K562 (cell line): ENCODE data around the gene SMARCC1. TPM values are rescaled to one million over a fixed set of nuclear protein-coding genes. Genes with fewer than 3 reads are reported as not detected.

ENCODE experiments used
- ARID1B ChIP-seq: fragments of 450-650 bp; IDR thresholded peaks from 2 replicates; pipeline ENCODE4 v1.6.1; 2016; ENCODE audit warnings: antibody characterized with exemption, mild to moderate bottlenecking, inconsistent platforms
- CBX1 ChIP-seq: sonication (generic); IDR thresholded peaks from 2 replicates; pipeline ENCODE4 v1.6.1; 2016; ENCODE audit warnings: antibody characterized with exemption, low read depth, mild to moderate bottlenecking
- FUS ChIP-seq: fragments of 200-400 bp; formaldehyde crosslinking; optimal IDR thresholded peaks from 2 replicates; pipeline ENCODE3; 2017; ENCODE audit warnings: low read depth, low read length
- GMEB1 ChIP-seq: fragments of 250-450 bp; sonication (Bioruptor Pico); IDR thresholded peaks from 2 replicates; pipeline ENCODE4 v1.4.0; 2020; ENCODE audit warnings: mild to moderate bottlenecking
- ILK ChIP-seq: fragments of 450-650 bp; IDR thresholded peaks from 2 replicates; pipeline ENCODE4 v1.6.1; 2016; ENCODE audit warnings: missing genetic modification characterization, low read depth, mild to moderate bottlenecking, missing compliant biosample characterization, moderate library complexity, borderline replicate concordance
- KLF1 ChIP-seq: fragments of 450-650 bp; IDR thresholded peaks from 2 replicates; pipeline ENCODE4 v1.6.1; 2016; ENCODE audit warnings: missing genetic modification characterization, missing compliant biosample characterization
- KLF13 ChIP-seq: fragments of 450-650 bp; IDR thresholded peaks from 2 replicates; pipeline ENCODE4 v1.6.1; 2016; ENCODE audit warnings: missing genetic modification characterization, low read depth, mild to moderate bottlenecking, missing compliant biosample characterization, moderate library complexity, borderline replicate concordance
- MED1 ChIP-seq: sonication (generic); formaldehyde crosslinking; IDR thresholded peaks from 2 replicates; pipeline ENCODE4 v1.8.1; 2023; ENCODE audit warnings: missing genetic modification reagents, borderline replicate concordance
- MEF2D ChIP-seq: conservative IDR thresholded peaks from 2 replicates; pipeline ENCODE4 v1.6.1; 2016; ENCODE audit warnings: low read depth, missing genetic modification characterization, missing compliant biosample characterization
- SMC3 ChIP-seq: conservative IDR thresholded peaks from 2 replicates; pipeline ENCODE4 v1.6.1; 2011; ENCODE audit warnings: low read depth, low read length, improper control_type of control experiment; ENCODE audit not compliant: insufficient read depth
- STAT5A ChIP-seq: IDR thresholded peaks from 2 replicates; pipeline ENCODE4 v1.6.1; 2012; ENCODE audit warnings: low read length, inconsistent platforms, borderline replicate concordance
- TSHZ1 ChIP-seq: fragments of 250-450 bp; sonication (Bioruptor Pico); IDR thresholded peaks from 2 replicates; pipeline ENCODE4 v1.4.0; 2020; ENCODE audit warnings: mild to moderate bottlenecking, moderate library complexity
- ZBTB11 ChIP-seq, 3 experiments: fragments of 200-800 bp in 1 of 3; fragments of 250-450 bp in 1 of 3; fragments of 450-650 bp in 1 of 3; sonication (Bioruptor Pico) in 1 of 3; sonication (Bioruptor generic) in 1 of 3; formaldehyde crosslinking in 1 of 3; IDR thresholded peaks; 2 replicates each; pipeline versions ENCODE4 v1.6.1 to v1.8.0; 2016 to 2022; ENCODE audit warnings: mild to moderate bottlenecking in 2 of 3, missing genetic modification characterization in 2 of 3, missing compliant biosample characterization in 1 of 3, moderate library complexity in 1 of 3
- ZC3H4 ChIP-seq: sonication (generic); formaldehyde crosslinking; IDR thresholded peaks from 2 replicates; pipeline ENCODE4 v1.9.0; 2021; ENCODE audit warnings: missing genetic modification reagents, borderline replicate concordance
- ZNF239 ChIP-seq: fragments of 250-450 bp; sonication (Bioruptor Pico); IDR thresholded peaks from 2 replicates; pipeline ENCODE4 v1.4.0; 2020; ENCODE audit warnings: mild to moderate bottlenecking
- ZNF561 ChIP-seq: fragments of 450-650 bp; formaldehyde crosslinking; conservative IDR thresholded peaks from 2 replicates; pipeline ENCODE4 v1.4.0; 2020; ENCODE audit warnings: mild to moderate bottlenecking, moderate library complexity
- ZNF766 ChIP-seq: fragments of 200-800 bp; sonication (Bioruptor generic); conservative IDR thresholded peaks from 2 replicates; pipeline ENCODE4 v1.6.1; 2016; ENCODE audit warnings: missing genetic modification characterization, missing compliant biosample characterization
- polyA plus RNA-seq, 8 experiments: library from polyadenylated mRNA; depleted of rRNA in 4 of 8; stranded (reverse) in 5 of 8; unstranded in 3 of 8; fragments of >200 nt; fragmentation: Nextera tagmentation in 2 of 8; fragmentation: Illumina TruSeq in 1 of 8; extraction: Ambion mirVana in 2 of 8; extraction: Trizol in 1 of 8; gene quantifications; 2 replicates each; pipeline versions ENCODE4 v1.2.1 to v1.2.3, GENCODE V29; 2011 to 2014; ENCODE audit warnings: inconsistent platforms in 1 of 8, missing spikeins in 1 of 8
- total RNA-seq, 7 experiments: library from RNA; depleted of rRNA in 6 of 7; stranded (reverse); fragments of >200 nt in 6 of 7; fragmentation: Illumina TruSeq in 2 of 7; extraction: Trizol in 2 of 7; gene quantifications; 2 replicates each; pipeline versions ENCODE4 v1.2.1 to v1.2.3, GENCODE V29; 2011 to 2021; ENCODE audit warnings: low replicate concordance in 1 of 7

The SMARCC1 gene
- total and polyA plus RNA-seq, 9 of the 15 experiments (the other 6 are each of a cell fraction or from before 2014, with no cell fraction given), result 20.7 to 199 (median 66.0) TPM

GRCh38 chr3:47802734-47803479 is 21.2 kb upstream of the SMARCC1 start, which contains the start of gene DHX30 (continued):
- peak; percentile 89 for TF ChIP-seq FUS
- no peak for TF ChIP-seq TSHZ1
- TF ChIP-seq KLF13, result 0 out of 2 replicates have a peak, but pooled peaks have one; percentile 20
- no peak for TF ChIP-seq ZNF766
- no peak for TF ChIP-seq KLF1 (tag)
- no peak for TF ChIP-seq ZNF239 (CRISPR knock-in tag)
- no peak for TF ChIP-seq ZNF561 (CRISPR knock-in tag)
- no peak for TF ChIP-seq SMC3
- TF ChIP-seq STAT5A, result no peak
- TF ChIP-seq ZBTB11 (CRISPR knock-in tag; IDR thresholded peaks at IDR 0.05), result peak in 2 of 3 experiments; percentile 80 to 97; a peak in 4 of 6 replicates
- peak; percentile 91; the same call in 1 of the 2 replicates for TF ChIP-seq CBX1
- TF ChIP-seq ILK (tag), result no peak
- no peak for TF ChIP-seq ARID1B
- TF ChIP-seq ZC3H4, result no peak
- peak; percentile 83 for TF ChIP-seq GMEB1 (CRISPR knock-in tag)
- no peak for TF ChIP-seq MED1 (CRISPR knock-in tag)
- no peak for TF ChIP-seq MEF2D (tag)
